Endometrial microvascular endothelial cells (primary cell): ENCODE data around the gene PRRG4. TPM values are rescaled to one million over a fixed set of nuclear protein-coding genes. Genes with fewer than 3 reads are reported as not detected.
"Not testable (repeated sequence)": the region's sequence is repeated elsewhere in the genome, so short reads cannot be mapped to it uniquely, and the experiment has no call there.

Source experiments
- in situ Hi-C: cut with HindIII; loops from 2 replicates; pipeline ENCODE4 v1.10.0; 2017; ENCODE audit warnings: low sequenced_read_pairs, low pct_unique_long_range_greater_than_20kb; ENCODE audit errors: inconsistent ontology term
- total RNA-seq: library from RNA; depleted of rRNA; stranded (reverse); fragments of >200 nt; gene quantifications from one replicate; pipeline ENCODE4 v1.2.3, GENCODE V29; 2015; ENCODE audit errors: inconsistent ontology term

The PRRG4 gene
- total RNA-seq, 1 donor from 2014 or later: 0.19 TPM

DNA sequence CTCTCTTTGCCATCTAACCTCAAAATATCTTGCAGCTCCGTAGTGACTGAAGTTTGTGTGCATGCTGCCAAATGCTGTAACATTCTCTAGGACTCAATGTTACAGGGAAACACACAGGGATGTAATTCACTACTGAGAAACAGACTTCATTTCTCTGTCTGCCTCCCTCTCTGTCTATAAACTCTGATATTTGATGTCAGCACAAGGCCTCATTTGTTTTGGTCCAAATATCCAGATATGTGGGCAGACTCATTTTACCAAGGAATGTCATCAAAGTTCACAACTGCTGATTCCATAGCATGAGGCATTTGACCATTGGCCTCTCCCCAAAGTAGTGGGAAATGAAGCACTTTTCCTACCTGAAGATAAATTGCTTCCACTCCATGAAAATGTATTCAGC lies 2.5 kb upstream of the PRRG4 start:
- in situ Hi-C loops: no loop called here

DNA sequence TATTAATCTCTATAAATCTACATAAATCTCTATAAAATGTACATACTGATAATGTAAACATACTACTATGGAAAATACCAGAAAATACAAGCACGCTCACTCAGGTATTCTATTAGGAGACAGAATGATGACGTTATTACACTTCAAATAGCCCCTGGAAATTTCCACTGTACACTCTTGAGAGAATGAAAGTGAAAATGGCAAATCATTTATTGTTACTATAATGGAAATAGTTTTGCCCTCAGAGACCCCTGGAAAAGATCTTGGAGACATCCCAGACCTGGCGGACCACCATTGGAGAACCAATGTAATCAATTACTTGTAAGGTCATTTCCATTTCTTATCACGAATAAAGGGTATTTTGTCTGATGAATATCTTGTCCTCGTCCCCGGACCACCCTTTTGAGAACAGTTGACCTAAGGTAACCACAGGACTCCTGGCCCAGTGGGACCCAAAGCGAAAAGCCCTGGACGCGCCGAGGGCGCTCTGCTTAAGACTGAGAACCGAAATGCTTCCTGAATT lies 509 bp upstream of the PRRG4 start:
- in situ Hi-C loops: no loop called here

DNA sequence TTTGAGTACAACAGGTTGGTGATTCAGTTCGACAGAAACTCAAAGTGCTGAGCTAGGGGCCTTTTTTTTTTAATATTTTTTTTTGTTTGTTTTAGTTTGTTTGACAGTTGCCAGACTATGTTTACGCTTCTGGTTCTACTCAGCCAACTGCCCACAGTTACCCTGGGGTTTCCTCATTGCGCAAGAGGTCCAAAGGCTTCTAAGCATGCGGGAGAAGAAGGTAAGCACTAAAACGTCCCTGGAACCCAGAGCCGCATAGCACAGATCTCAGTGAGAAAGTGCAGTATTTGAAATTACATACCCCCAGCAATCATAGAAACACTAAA lies 649 bp downstream of the PRRG4 start:
- in situ Hi-C loops: no loop called here

DNA sequence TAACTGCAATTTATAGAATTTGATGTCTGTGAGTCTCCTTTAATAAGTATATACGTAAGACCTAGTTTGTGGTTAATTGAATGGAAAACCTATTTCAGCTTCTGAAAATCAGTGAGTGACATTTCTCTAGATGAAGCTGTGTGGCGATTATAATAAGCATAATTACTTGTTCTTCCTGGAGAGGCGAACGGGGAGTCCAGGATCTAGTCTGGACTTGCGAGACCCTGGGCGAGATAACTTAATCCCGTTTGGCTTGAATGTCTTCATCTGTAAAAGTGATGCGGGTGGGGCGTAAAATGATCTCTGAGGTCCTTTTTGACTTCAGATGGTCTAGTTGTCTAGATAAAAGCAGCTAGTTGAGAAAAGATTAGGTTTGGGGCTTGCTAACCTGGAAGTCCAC lies 1.1 kb downstream of the PRRG4 start:
- in situ Hi-C loops: no loop called here

DNA sequence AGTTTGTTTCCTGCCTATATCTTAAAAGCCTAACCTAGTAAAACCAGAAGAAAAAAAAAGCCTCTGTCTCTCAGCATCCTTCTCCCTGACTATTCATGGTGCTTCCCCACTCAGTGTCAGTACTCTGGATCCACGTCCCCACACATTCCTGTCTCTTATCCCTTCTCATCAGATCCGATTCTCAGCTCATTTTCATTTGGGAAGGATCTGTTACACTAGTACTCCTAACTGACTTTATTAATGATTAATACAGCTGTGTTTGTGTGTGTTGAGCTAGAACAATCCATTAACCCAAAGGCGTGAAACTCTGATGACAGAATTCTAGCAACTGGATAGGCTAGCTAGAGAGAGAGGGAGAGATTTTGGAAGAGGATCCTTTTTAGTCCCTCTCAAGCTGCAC lies 1.5 kb downstream of the PRRG4 start:
- in situ Hi-C loops: no loop called here

DNA sequence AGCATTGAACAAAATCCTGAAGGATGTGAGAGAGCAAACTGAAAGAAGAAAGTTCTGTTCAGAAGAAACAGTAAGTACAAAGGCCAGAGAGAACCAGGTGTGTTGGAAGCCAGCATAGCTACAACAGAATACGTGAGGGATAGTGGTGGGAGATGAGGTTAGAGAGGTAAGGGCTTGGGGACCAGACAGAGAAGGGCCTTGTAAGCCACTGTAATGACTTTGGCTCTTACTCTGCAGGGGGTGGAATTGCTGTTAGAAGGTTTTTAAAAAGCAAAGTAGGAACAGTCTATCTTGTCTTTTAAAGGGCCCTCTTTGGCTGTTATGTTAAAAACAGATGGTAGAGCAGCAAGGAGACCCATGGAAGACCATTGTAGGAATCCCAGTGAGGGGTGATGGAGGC lies 4.2 kb downstream of the PRRG4 start:
- in situ Hi-C loops: no loop called here

DNA sequence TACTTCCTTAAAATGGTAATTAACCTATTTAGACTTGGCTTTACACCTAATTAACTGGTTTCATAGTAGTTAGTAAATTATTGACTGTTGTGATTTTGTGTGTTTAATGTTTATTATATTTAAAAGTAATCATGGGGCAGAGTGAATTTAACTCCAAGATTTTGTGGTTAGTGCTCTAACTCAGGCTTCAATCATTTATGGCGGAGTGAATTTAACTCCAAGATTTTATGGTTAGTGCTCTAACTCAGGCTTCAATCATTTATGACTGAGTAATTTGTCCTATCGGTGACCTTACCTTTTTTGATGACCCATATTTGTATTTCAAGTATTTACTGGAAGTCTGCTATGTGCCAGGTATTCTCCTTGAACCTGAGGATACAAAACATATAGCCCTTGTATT lies 7.2 kb downstream of the PRRG4 start:
- in situ Hi-C loops: no loop called here

DNA sequence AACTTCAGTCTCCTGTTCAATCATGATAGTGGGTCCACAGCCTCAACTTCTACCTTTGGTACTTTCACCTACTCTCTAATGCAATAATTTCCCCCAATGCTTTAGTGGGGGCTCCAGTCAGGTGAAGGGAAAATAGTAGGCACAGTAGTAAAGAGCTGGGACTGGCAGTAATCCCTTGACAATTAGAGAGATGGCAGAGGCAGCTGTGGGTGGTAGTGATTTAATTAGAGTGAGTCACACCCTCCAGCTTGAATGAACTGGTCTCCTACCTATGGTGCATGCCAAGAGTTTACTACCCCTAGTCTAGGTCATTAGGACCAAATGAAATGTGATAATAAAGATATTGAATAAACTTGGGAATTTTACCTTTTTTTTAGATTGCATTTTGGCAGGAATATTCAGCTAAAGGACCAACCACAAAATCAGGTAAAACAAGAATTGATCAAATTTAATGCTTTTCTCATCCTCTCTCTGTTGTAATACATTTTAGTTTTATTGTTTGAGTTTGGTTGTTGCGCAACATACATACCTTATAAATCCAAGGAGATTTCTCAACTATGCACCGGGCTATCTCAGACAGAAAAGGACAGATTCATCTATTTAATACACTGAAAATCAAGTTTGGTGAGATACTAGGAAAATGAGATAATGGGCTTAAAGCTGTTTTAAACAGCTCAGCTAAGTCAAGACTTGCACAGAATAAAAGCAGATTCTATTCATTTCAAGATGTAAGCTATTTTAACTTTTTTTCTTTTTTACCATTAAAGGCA lies 9.0 kb downstream of the PRRG4 start:
- in situ Hi-C loops: no loop called here

DNA sequence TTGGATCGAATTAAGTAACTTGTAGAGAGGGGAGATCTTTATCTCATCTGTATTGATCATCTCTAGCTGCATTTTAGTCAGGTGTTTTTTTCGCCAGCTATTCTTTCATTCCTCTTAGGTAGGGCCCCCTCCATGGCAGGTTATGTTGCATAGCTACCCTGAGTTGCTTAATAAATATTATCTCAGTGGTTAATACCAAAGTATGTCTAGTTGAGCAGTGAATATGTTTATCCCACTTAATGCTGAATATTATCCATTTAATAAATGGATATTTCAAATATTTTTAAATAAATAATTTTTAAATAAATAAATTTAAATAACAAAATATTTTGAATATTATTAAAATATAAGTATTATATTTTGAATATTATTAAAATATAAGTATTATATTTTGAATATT lies 9.6 kb downstream of the PRRG4 start:
- in situ Hi-C loops: no loop called here

DNA sequence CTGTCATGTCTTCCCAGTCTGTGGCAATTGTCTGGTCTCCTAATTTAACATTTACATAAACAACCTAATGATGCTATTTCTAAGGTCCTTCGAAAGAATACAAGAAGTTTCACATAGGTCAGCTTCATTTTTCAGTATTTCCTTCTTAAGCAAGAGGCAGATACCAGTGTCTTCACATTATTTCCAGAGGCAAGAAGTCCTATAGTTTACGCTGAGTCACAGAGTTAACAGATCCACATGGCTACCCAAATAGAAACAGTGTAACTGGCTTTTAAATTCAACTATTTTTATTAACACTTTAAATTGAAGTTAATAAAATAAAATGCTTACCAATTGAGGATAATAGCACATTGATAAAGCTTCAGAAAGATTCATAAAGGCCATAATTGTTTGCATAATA lies 10.9 kb downstream of the PRRG4 start:
- in situ Hi-C loops: no loop called here

DNA sequence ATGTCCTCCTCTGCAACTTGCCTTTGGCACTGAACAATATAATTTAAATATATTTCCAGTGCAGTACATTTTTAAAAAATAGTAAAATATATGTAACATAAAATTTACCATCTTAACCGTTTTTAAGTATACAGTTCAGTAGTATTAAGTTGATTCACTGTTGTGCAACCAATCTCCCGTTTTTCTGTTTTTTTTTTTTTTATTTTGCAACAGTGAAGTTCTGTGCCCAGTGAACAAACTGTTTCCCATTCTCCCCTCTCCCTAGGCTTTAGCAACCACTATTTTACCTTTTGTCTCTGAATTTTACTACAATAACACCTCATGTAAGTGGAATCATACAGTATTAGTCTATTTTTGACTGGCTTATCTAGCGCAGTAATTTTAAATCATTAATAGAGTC lies 13.8 kb downstream of the PRRG4 start:
- in situ Hi-C loops: no loop called here

DNA sequence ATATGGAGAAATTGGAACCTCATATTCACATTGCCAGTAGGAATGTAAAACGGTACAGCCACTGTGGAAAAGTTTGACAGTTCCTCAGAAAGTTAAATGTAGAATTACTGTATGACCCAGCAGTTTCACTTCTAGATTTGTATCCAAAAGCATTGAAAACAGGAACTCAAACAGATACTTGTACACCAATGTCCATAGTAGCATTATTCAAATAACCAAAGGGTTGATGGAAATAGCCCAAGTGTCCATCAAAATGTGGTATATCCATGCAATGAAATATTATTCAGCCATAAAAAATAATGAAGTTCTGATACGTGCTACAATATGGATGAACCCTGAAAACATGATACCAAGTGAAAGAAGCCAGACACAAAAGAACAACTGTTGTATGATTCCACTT lies 17.8 kb downstream of the PRRG4 start:
- in situ Hi-C loops: no loop called here

DNA sequence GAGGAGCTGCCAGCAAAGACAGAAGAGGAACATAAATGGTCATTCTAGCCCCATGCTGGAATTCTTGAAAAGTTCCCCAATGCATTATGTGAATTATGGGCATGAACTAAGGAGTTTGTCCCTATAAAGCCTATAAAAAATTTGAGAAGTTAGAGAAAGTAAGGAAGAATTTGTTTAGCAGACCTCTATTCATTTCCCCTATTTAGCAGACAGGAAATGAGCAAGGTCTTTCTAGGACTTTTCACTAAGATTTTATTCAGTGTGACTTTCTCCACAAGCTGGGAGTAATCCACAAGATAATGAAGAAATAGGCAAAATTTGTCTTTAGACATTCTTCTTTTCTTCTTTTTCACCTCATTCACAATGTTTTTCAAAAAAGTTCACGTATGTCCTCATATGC lies 20.0 kb downstream of the PRRG4 start:
- in situ Hi-C loops: no loop called here

DNA sequence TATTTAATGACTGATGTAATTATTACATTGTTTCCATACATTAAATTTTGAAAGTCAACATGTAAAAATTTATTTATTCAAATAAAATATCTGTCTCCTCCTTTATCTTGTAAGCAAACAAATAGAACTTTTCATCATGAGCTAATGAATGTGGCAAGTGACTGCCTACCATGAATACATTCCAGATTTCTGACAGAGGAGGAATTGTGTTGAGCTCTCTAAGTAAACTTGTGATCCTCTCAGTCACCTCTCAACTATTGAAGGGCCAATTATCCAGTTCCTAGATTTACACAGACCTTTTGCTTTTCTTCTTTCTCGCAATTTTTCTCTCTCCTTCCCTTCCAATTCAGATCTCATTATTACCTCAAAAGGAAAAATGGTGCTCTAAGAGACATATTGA lies 21.5 kb downstream of the PRRG4 start:
- in situ Hi-C loops: no loop called here

DNA sequence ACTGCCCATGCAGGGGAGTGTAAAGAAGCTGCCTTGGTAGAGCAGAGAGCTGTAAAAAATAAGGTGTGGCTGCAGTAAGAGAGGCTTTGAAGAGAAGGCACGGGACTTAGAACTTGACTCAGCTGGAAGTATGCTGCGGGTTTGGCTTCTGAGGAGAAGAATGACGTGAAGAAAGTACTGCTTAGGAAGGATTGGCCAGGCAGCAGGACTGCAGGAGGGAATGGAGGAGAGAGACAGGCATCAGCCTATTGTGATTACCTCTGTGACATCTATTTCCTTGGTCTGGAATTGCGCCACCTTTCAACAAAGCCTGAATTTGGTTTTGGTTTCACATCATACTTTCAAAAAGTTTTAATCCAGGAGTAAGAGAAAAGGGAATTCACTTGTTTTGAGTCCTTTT lies 22.5 kb downstream of the PRRG4 start:
- in situ Hi-C loops: no loop called here

DNA sequence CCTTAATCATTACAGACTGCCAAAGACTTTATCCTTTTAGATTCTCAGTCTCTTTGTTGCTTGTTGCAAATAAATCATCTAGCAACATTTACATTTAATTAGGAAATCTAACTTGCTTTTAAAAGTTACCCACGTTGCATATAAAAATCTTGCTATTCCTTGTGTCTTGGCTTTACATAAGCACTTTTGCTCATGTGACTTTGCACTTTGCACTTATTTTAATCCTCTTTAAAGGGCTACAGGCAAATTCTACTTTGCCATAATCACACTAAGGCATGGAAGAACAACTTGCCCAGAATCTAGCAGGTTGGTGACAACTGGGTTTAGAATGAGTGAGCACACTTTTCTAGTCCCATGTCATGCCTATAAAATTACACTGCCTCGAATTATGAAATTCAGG lies 25.9 kb downstream of the PRRG4 start:
- in situ Hi-C loops: no loop called here

DNA sequence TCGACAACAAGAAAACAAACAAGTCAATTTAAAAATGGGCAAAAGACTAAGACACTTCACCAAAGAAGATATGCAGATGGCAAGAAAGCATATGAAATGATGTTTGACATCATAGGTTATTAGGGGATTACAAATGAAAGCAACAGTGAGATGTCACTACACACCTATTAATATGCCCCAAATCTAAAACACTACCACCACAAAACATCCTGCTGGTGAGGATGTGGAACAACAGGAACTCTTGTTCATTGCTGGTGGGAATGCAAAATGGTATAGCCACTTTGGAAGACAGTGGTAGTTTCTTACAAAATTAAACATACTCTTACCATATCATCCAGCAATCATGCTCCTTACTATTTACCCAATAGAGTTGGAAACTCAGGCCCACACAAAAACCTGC lies 29.0 kb downstream of the PRRG4 start:
- in situ Hi-C loops: no loop called here

DNA sequence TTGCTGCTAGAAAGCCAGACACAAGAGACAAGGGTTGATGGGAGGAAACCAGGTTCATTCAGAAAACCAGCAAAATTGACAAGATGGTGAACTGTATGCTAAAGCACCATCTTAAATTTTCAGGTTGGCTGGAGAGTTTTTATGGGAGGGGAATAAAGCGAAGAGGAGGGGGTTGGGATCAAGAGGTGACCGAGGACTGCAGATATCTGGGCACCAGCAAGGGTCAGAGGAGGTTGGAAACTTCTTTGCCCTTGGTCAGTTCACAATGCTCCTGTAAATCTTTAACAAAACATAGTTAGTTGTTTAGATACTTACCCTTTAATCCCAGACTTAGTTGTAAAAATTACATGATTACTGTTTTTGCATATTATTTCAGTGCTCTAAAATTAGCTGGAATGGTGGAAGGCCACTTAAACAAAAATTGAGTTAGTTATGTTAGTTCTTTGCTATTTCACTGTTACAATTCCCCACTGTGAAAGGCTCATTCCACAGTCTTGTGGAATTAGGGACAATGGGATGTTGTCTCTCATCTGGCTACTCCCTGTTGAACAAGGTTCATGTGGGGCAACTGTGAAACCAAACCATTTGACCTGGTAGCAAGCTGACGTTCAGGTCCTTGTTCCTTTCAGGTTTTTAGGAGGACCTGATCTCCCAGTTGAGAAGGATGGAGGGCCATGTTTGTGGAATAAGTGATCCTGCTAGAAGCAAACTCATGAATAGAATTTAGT lies 32.3 kb downstream of the PRRG4 start:
- in situ Hi-C loops: no loop called here

DNA sequence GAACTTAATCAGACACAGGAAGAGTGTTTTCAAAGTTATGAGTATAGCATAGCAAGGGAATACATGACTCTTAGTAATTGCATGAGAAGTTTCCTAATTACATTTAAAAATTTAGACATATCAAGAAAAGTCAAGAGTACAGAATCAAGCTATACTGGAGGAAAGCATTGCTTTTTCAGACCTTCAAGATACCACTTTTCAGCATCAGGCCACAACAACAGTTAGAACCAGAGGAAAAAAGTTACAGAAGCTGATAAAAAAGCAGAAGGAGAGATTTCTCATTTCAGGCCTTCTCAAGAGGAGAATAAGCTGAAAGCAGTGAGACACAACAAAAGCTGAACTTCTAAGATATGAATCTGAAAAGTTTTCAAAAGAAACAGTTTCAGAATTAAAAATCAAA lies 34.8 kb downstream of the PRRG4 start:
- in situ Hi-C loops: no loop called here

DNA sequence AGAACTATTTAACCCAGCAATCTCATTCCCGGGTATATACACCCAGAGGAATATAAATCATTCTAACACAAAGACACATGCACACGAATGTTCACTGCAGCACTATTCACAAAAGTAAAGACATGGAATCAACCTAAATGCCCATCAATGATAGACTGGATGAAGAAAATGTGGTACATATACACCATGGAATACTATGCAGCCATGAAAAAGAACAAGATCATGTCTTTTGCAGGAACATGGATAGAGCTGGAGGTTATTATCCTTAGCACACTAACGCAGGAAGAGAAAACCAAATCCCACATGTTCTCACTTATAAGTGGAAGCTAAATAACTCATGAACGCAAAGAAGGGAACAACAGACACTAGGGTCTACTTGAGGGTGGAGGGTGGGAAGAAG lies 39.0 kb downstream of the PRRG4 start:
- in situ Hi-C loops: not testable (repeated sequence)

DNA sequence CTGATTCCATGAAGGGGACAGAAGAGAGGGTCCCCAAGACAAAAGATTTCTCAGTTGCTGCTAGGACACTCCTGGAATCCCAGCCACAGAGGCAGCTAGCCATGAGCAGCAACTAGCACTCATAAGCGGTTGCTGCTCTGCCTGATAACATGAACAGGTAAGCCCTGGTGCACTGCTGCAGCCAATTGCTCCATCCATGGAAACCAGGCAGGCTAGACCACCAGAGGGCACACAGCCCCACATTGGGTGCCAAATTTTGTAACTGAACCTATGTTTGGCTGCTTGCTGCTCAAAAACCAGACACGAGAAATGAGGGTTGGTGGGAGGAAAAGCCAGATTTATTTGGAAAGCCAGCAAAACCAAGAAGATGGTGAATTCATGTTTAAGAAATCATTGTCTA lies 40.9 kb downstream of the PRRG4 start:
- in situ Hi-C loops: no loop called here
